ENCODE data around the gene PARP6.

DNA sequence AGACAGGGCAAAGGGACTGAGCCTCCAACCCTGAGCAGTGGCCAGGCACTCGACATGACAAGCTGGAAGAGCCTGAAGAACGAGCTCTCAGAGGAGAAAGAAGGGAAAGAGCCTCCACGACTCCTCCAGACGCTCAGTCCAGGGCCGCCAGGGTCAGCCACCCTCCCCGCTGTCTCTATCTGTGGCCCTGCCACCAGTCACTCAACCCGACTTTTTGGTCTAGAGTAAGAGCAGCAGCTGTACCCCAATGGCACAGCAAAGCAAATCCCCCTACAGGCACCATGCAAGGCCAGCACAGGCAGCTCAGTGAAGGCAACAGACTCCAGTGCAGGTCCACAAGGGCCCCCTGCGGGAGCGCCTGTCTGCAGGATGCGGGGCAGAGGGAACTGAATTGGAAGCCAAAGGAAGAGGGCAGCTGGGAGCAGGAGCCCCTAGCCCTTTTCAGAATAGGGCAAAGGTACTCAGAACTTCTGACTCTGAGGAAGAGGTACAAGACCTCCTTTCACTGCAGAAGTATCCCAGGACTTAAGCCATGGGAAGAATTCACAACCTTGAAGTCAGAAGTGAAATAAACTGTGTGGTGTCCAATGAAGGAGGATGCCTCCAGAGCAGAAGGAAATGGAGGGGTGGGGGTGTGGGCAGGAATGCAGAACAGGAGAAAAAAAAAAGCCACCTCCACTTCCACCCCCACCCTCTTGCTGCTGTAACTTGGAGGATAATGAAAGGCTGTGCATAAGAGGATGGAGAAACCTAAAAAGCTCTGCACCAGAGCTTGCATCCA, 66.3 kb downstream of the PARP6 start:
- TF ChIP-seq, protein P1, sequence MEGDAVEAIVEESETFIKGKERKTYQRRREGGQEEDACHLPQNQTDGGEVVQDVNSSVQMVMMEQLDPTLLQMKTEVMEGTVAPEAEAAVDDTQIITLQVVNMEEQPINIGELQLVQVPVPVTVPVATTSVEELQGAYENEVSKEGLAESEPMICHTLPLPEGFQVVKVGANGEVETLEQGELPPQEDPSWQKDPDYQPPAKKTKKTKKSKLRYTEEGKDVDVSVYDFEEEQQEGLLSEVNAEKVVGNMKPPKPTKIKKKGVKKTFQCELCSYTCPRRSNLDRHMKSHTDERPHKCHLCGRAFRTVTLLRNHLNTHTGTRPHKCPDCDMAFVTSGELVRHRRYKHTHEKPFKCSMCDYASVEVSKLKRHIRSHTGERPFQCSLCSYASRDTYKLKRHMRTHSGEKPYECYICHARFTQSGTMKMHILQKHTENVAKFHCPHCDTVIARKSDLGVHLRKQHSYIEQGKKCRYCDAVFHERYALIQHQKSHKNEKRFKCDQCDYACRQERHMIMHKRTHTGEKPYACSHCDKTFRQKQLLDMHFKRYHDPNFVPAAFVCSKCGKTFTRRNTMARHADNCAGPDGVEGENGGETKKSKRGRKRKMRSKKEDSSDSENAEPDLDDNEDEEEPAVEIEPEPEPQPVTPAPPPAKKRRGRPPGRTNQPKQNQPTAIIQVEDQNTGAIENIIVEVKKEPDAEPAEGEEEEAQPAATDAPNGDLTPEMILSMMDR (IDR thresholded peaks at IDR 0.05): no peak
- TF ChIP-seq POLR2A (IDR thresholded peaks at IDR 0.05) (no peak), POLR2AphosphoS5 (IDR thresholded peaks at IDR 0.05) (no peak)

All from stomach (tissue), 4 donors.